CD4-positive, CD25-positive, alpha-beta regulatory T cell (primary cell): Measurements from ENCODE around the gene FILIP1L. TPM values are rescaled to one million over a fixed set of nuclear protein-coding genes. Genes with fewer than 3 reads are reported as not detected.

Experiments
- ATAC-seq, 2 donors: fragments of 150-1000 bp; cut with Tn5 transposase; one replicate each; pipeline ENCODE4 v1.10.0; 2021; ENCODE audit warnings: low read depth in 2 of 2, moderate number of reproducible peaks in 2 of 2, moderate library complexity in 1 of 2
- DNase-seq, 3 donors: peaks; one replicate each; pipeline versions ENCODE4 v3.0.0 to v3.0.0-alpha.2; 2012 to 2022; ENCODE audit warnings: mixed read lengths in 1 of 3
- H3K27ac ChIP-seq: one replicate; pipeline ENCODE4 v1.7.0; 2013; ENCODE audit warnings: mild to moderate bottlenecking, low read length; ENCODE audit not compliant: insufficient read depth, poor library complexity, severe bottlenecking
- H3K27me3 ChIP-seq: one replicate; pipeline ENCODE4 v1.7.0; 2013; ENCODE audit warnings: low read length; ENCODE audit not compliant: control insufficient read depth, insufficient read depth
- H3K36me3 ChIP-seq: one replicate; pipeline ENCODE4 v1.7.0; 2013; ENCODE audit warnings: mild to moderate bottlenecking, low read length, moderate library complexity; ENCODE audit not compliant: control insufficient read depth, insufficient read depth
- H3K4me1 ChIP-seq: 2 replicates; pipeline ENCODE4 v1.7.0; 2013; ENCODE audit warnings: mild to moderate bottlenecking, low read length; ENCODE audit not compliant: insufficient read depth, control insufficient read depth, poor library complexity, severe bottlenecking
- H3K4me3 ChIP-seq: one replicate; pipeline ENCODE4 v1.7.0; 2013; ENCODE audit warnings: low read depth, mild to moderate bottlenecking, low read length, moderate library complexity
- H3K9me3 ChIP-seq, 2 experiments: 1 replicate in 1 of 2; 2 replicates in 1 of 2; pipeline ENCODE4 v1.7.0; 2013; ENCODE audit warnings: low read length in 2 of 2, mild to moderate bottlenecking in 1 of 2, moderate library complexity in 1 of 2; ENCODE audit not compliant: control insufficient read depth in 2 of 2
- H3K27ac Mint-ChIP-seq, 3 donors: one replicate each; pipeline ENCODE4 v1.8.0; 2020 to 2022; ENCODE audit warnings: mild to moderate bottlenecking in 3 of 3, mixed read lengths in 3 of 3, moderate library complexity in 2 of 3
- H3K27me3 Mint-ChIP-seq: one replicate; pipeline ENCODE4 v1.8.0; 2022; ENCODE audit warnings: mild to moderate bottlenecking, mixed read lengths
- H3K36me3 Mint-ChIP-seq: one replicate; pipeline ENCODE4 v1.8.0; 2020; ENCODE audit warnings: mixed read lengths
- H3K4me1 Mint-ChIP-seq, 4 donors: one replicate each; pipeline ENCODE4 v1.8.0; 2020 to 2022; ENCODE audit warnings: mixed read lengths in 4 of 4, mild to moderate bottlenecking in 1 of 4
- H3K4me3 Mint-ChIP-seq, 4 donors: one replicate each; pipeline ENCODE4 v1.8.0; 2020 to 2022; ENCODE audit warnings: mild to moderate bottlenecking in 4 of 4, mixed read lengths in 4 of 4, moderate library complexity in 3 of 4
- H3K9me3 Mint-ChIP-seq, 7 donors: one replicate each; pipeline ENCODE4 v1.8.0; 2020 to 2022; ENCODE audit warnings: mixed read lengths in 7 of 7, mild to moderate bottlenecking in 3 of 7, moderate library complexity in 2 of 7
- polyA plus RNA-seq, 4 donors: library from polyadenylated mRNA; unstranded; fragments of 300-500 nt; fragmentation: Illumina TruSeq; gene quantifications; one replicate each; pipeline ENCODE4 v1.2.3, GENCODE V29; 2021
- total RNA-seq: library from RNA; stranded (reverse); gene quantifications from one replicate; pipeline ENCODE4 v1.2.3, GENCODE V29; 2022

FILIP1L gene
- total and polyA plus RNA-seq, 5 donors from 2014 or later, result 0.37 to 1.0 (median 0.65) TPM; not detected in 2

GRCh38 chr3:99927671-99928457 lies 186.4 kb downstream of the FILIP1L start:
- peaks cover 0 to 4% (median 0%) of the 10 kb centered on the region in 7 donors for H3K9me3 Mint-ChIP-seq
- Histone ChIP-seq H3K27ac (no peak overlapping the region), H3K4me3 (no peak overlapping the region), H3K9me3 (no peaks in the 10 kb centered on the region), H3K4me1 (no peaks in the 10 kb centered on the region), H3K36me3 (no peaks in the 10 kb centered on the region), H3K27me3 (no peaks in the 10 kb centered on the region)
- no peak for DNase-seq
- peaks cover 0 to 10% (median 4%) of the 10 kb centered on the region in 4 donors for H3K4me1 Mint-ChIP-seq
- no peak for ATAC-seq
- H3K27ac Mint-ChIP-seq, result peak overlapping the region in 1 of 3 donors; percentile 9
- H3K27me3 Mint-ChIP-seq, result no peaks in the 10 kb centered on the region
- H3K36me3 Mint-ChIP-seq, result peaks cover 11% of the 10 kb centered on the region
- peak overlapping the region in 1 of 4 donors; percentile 17 for H3K4me3 Mint-ChIP-seq

- DNase-seq (no peak), ATAC-seq (no peak)
- H3K36me3 Mint-ChIP-seq, result peaks cover 11% of the 10 kb centered on the region
- no peak overlapping the region for H3K4me3 ChIP-seq
- no peak overlapping the region for H3K27ac ChIP-seq
- no peak overlapping the region for H3K4me3 Mint-ChIP-seq
- H3K4me1 Mint-ChIP-seq, result peaks cover 0 to 19% (median 13%) of the 10 kb centered on the region in 4 donors
- H3K9me3 ChIP-seq, result no peaks in the 10 kb centered on the region
- no peak overlapping the region for H3K27ac Mint-ChIP-seq
- no peaks in the 10 kb centered on the region for H3K4me1 ChIP-seq
- peaks cover 0 to 3% (median 0%) of the 10 kb centered on the region in 7 donors for H3K9me3 Mint-ChIP-seq
- H3K27me3 ChIP-seq, result no peaks in the 10 kb centered on the region
- H3K36me3 ChIP-seq, result no peaks in the 10 kb centered on the region
- no peaks in the 10 kb centered on the region for H3K27me3 Mint-ChIP-seq
Observed at GRCh38 chr3:99925584-99926230, 188.6 kb downstream of the FILIP1L start.

DNA sequence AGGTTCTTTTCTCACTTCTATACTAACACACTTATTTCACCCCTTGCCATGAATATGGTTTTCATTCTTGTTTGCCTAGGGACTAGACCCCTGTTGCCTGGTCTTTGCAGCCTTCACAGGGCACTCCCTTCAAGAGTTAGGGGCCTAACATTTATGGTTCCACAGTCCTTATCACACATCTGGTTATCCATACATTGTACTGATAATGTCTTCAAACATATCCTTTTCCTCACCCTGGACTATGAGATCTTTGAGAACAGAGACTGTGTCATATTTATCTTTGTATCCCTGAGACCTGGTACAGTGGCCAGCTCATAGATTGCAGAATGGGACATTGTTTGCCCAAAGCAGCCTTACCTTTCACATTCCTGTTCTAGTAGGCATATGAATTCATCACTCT lies 190.4 kb downstream of the FILIP1L start:
- H3K36me3 ChIP-seq, result no peaks in the 10 kb centered on the region
- no peak overlapping the region for H3K4me3 Mint-ChIP-seq
- no peak overlapping the region for H3K27ac ChIP-seq
- peaks cover 11% of the 10 kb centered on the region for H3K36me3 Mint-ChIP-seq
- ATAC-seq (no peak), DNase-seq (no peak)
- peaks cover 0 to 20% (median 13%) of the 10 kb centered on the region in 4 donors for H3K4me1 Mint-ChIP-seq
- H3K9me3 Mint-ChIP-seq, result peaks cover 0 to 4% (median 0%) of the 10 kb centered on the region in 7 donors
- no peaks in the 10 kb centered on the region for H3K4me1 ChIP-seq
- no peaks in the 10 kb centered on the region for H3K27me3 Mint-ChIP-seq
- no peaks in the 10 kb centered on the region for H3K9me3 ChIP-seq
- H3K27me3 ChIP-seq, result no peaks in the 10 kb centered on the region
- peak overlapping the region in 1 of 3 donors; percentile 10 for H3K27ac Mint-ChIP-seq
- H3K4me3 ChIP-seq, result no peak overlapping the region

DNA sequence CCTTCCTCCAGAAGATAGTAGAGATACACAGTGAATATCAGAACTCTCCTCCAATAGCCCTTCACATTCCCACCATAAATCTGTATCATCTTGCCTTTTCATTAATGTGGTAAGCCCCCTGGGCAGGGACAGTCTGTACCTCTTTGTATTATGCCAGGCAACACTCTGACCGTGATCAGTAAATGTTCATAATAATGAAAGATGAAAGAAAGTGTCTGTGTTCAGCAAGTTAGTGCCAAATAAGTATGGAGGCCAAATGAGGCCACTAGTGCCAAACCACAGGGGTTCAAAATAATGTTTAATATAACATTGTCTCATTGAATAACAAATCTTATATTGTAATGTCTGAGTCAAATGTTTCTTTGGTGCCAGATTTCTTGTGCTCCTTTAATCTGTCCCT lies 192.3 kb downstream of the FILIP1L start:
- Histone ChIP-seq H3K27ac (no peak overlapping the region), H3K4me3 (no peak overlapping the region), H3K9me3 (no peaks in the 10 kb centered on the region), H3K4me1 (no peaks in the 10 kb centered on the region), H3K36me3 (no peaks in the 10 kb centered on the region), H3K27me3 (no peaks in the 10 kb centered on the region)
- no peak overlapping the region for H3K27ac Mint-ChIP-seq
- no peaks in the 10 kb centered on the region for H3K27me3 Mint-ChIP-seq
- DNase-seq (no peak), ATAC-seq (no peak)
- peaks cover 18% of the 10 kb centered on the region for H3K36me3 Mint-ChIP-seq
- no peak overlapping the region for H3K4me3 Mint-ChIP-seq
- peaks cover 0 to 21% (median 14%) of the 10 kb centered on the region in 4 donors for H3K4me1 Mint-ChIP-seq
- H3K9me3 Mint-ChIP-seq, result peaks cover 0 to 4% (median 2%) of the 10 kb centered on the region in 7 donors

DNA sequence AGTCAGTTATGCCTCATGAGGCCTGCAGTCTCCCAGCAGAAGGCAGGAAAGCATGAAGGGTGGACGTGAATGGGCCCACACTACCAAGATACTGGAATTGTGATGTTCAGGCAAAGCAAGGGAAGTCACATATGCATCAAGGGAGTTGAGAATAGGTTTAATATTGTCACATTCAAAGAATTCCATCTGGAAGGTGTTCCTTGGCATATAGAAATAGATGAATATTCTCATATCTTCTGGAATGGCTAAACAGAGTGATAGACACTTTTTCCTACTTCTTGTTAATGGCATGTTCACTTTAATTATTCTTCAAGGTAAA lies 193.0 kb downstream of the FILIP1L start:
- Histone ChIP-seq H3K4me1 (no peaks in the 10 kb centered on the region), H3K4me3 (no peak overlapping the region), H3K9me3 (no peaks in the 10 kb centered on the region), H3K27ac (no peak overlapping the region), H3K36me3 (no peaks in the 10 kb centered on the region), H3K27me3 (no peaks in the 10 kb centered on the region)
- peaks cover 0 to 4% (median 2%) of the 10 kb centered on the region in 7 donors for H3K9me3 Mint-ChIP-seq
- DNase-seq (no peak), ATAC-seq (no peak)
- no peaks in the 10 kb centered on the region for H3K27me3 Mint-ChIP-seq
- peak overlapping the region in 1 of 3 donors; percentile 73 for H3K27ac Mint-ChIP-seq
- H3K4me1 Mint-ChIP-seq, result peaks cover 0 to 20% (median 13%) of the 10 kb centered on the region in 4 donors
- H3K4me3 Mint-ChIP-seq, result no peak overlapping the region
- H3K36me3 Mint-ChIP-seq, result peaks cover 18% of the 10 kb centered on the region

- H3K9me3 ChIP-seq, result no peaks in the 10 kb centered on the region
- Mint-ChIP-seq H3K27ac (peak overlapping the region in 2 of 3 donors; percentile 43 to 73), H3K27me3 (no peaks in the 10 kb centered on the region), H3K36me3 (peaks cover 18% of the 10 kb centered on the region), H3K4me3 (no peak overlapping the region), H3K4me1 (peaks cover 0 to 20% (median 13%) of the 10 kb centered on the region in 4 donors), H3K9me3 (peaks cover 0 to 5% (median 2%) of the 10 kb centered on the region in 7 donors)
- no peaks in the 10 kb centered on the region for H3K4me1 ChIP-seq
- H3K27me3 ChIP-seq, result no peaks in the 10 kb centered on the region
- no peak overlapping the region for H3K4me3 ChIP-seq
- ATAC-seq (peak in 1 of 2 donors; percentile 25), DNase-seq (peak in 1 of 3 donors; percentile 16)
- H3K27ac ChIP-seq, result no peak overlapping the region
- no peaks in the 10 kb centered on the region for H3K36me3 ChIP-seq
Observed at GRCh38 chr3:99920481-99921376, 193.6 kb downstream of the FILIP1L start.

GRCh38 chr3:99919694-99920093 lies 194.6 kb downstream of the FILIP1L start:
- no peak for ATAC-seq

More at GRCh38 chr3:99919694-99920093, 194.6 kb downstream of the FILIP1L start:
- Mint-ChIP-seq H3K27me3 (no peaks in the 10 kb centered on the region), H3K36me3 (peaks cover 18% of the 10 kb centered on the region), H3K4me1 (peaks cover 0 to 20% (median 13%) of the 10 kb centered on the region in 4 donors), H3K9me3 (peaks cover 0 to 5% (median 2%) of the 10 kb centered on the region in 7 donors), H3K27ac (no peak overlapping the region), H3K4me3 (no peak overlapping the region)
- no peaks in the 10 kb centered on the region for H3K9me3 ChIP-seq
- no peaks in the 10 kb centered on the region for H3K27me3 ChIP-seq
- H3K4me1 ChIP-seq, result no peaks in the 10 kb centered on the region
- no peak overlapping the region for H3K4me3 ChIP-seq
- no peak overlapping the region for H3K27ac ChIP-seq
- DNase-seq, result no peak
- no peaks in the 10 kb centered on the region for H3K36me3 ChIP-seq
